Left renal pelvis (tissue), 4 donors: Measurements from ENCODE around the gene TNIK. TPM values are rescaled to one million over a fixed set of nuclear protein-coding genes. Genes with fewer than 3 reads are reported as not detected.

Source experiments
- DNase-seq, 4 donors: peaks; one replicate each; pipeline ENCODE4 v3.0.0-alpha.2; 2013; ENCODE audit warnings: low read depth in 4 of 4, low spot score in 3 of 4
- polyA plus RNA-seq, 4 donors: library from polyadenylated mRNA; unstranded; fragments of 120-200 nt; gene quantifications; one replicate each; pipeline ENCODE4 v1.2.1, GENCODE V29; 2013; ENCODE audit not compliant: insufficient read length in 4 of 4

Gene TNIK
- polyA plus RNA-seq, 4 donors = 2.3 to 19.2 (median 18.2) TPM

- no peak for DNase-seq
Observed at GRCh38 chr3:171184372-171184771, 275.8 kb downstream of the TNIK start.

GRCh38 chr3:171183042-171183441 is 277.2 kb downstream of the TNIK start:
- DNase-seq = no peak

GRCh38 chr3:171181907-171182690 is 278.1 kb downstream of the TNIK start:
- no peak for DNase-seq

GRCh38 chr3:171178714-171179113 is 281.5 kb downstream of the TNIK start:
- no peak for DNase-seq

- no peak for DNase-seq
Observed at GRCh38 chr3:171177553-171177952, 282.7 kb downstream of the TNIK start.

GRCh38 chr3:171177056-171177455 is 283.1 kb downstream of the TNIK start:
- no peak for DNase-seq

GRCh38 chr3:171176244-171176933 is 283.8 kb downstream of the TNIK start:
- no peak for DNase-seq

- no peak for DNase-seq
Observed at GRCh38 chr3:171175741-171176234, 284.4 kb downstream of the TNIK start.

GRCh38 chr3:171173736-171174135 is 286.5 kb downstream of the TNIK start:
- DNase-seq = no peak

- no peak for DNase-seq
Observed at GRCh38 chr3:171172070-171172469, 288.1 kb downstream of the TNIK start.

GRCh38 chr3:171169866-171170265 is 290.3 kb downstream of the TNIK start:
- DNase-seq = no peak

- no peak for DNase-seq
Observed at GRCh38 chr3:171169443-171169842, 290.8 kb downstream of the TNIK start.

- no peak for DNase-seq
Observed at GRCh38 chr3:171168551-171168950, 291.7 kb downstream of the TNIK start.

- DNase-seq = no peak
Observed at GRCh38 chr3:171168086-171168485, 292.1 kb downstream of the TNIK start.

- no peak for DNase-seq
Observed at GRCh38 chr3:171165983-171166382, 294.2 kb downstream of the TNIK start.

- no peak for DNase-seq
Observed at GRCh38 chr3:171165499-171165921, 294.7 kb downstream of the TNIK start.

GRCh38 chr3:171164067-171164465 is 296.1 kb downstream of the TNIK start:
- no peak for DNase-seq

GRCh38 chr3:171163101-171164066 is 296.8 kb downstream of the TNIK start:
- DNase-seq = no peak

- DNase-seq = no peak
Observed at GRCh38 chr3:171160325-171160724, 299.9 kb downstream of the TNIK start.

GRCh38 chr3:171159822-171160157 is 300.4 kb downstream of the TNIK start:
- no peak for DNase-seq
